ENCODE results near the gene IL7R. TPM values are rescaled to one million over a fixed set of nuclear protein-coding genes. Genes with fewer than 3 reads are reported as not detected.

IL7R gene
- total and polyA plus RNA-seq, 2 of the 4 experiments (the other 2 are of a cell fraction), result 40.7 to 71.7 TPM

- dilution Hi-C loops (cut with HindIII; ENCODE audit: low sequenced_read_pairs, unreplicated experiment) (no loop called here), in situ Hi-C loops (cut with MboI; ENCODE audit: low sequenced_read_pairs) (no loop called here), intact Hi-C loops (cut with micrococcal nuclease) (no loop called here)
- Histone ChIP-seq H4K20me1 (ENCODE audit: insufficient read depth, low read length) (no peaks in the 10 kb centered on the region), H3K27me3 (ENCODE audit: control insufficient read depth, insufficient read depth, low read length) (no peaks in the 10 kb centered on the region), H4K5ac (ENCODE audit: low read depth, low read length) (no peak overlapping the region), H3K4ac (ENCODE audit: low read depth, low read length) (no peak overlapping the region), H3K14ac (replicated peaks; ENCODE audit: low read depth, low read length) (no peak overlapping the region), H3K4me2 (ENCODE audit: low read depth, low read length) (no peak overlapping the region), H3K23ac (ENCODE audit: low read depth, low read length) (no peak overlapping the region), H3K9me1 (ENCODE audit: insufficient read depth, low read length) (no peaks in the 10 kb centered on the region), H3K79me1 (ENCODE audit: low read depth in 1 of 2, low read length in 2 of 2) (no peaks in the 10 kb centered on the region), H3K56ac (ENCODE audit: extremely low read depth, insufficient read depth, low read length) (no peak overlapping the region), H3K9ac (ENCODE audit: low read depth, low read length) (no peak overlapping the region), H3K4me1 (ENCODE audit: control insufficient read depth, insufficient read depth, low read length) (peaks cover 8% of the 10 kb centered on the region), H2AFZ (replicated peaks; ENCODE audit: low read length, poor library complexity) (no peak overlapping the region), H4K91ac (ENCODE audit: insufficient read depth, low read depth, low read length) (no peak overlapping the region), H2BK15ac (ENCODE audit: low read depth, low read length) (no peak overlapping the region), H2AK9ac (replicated peaks; ENCODE audit: low read depth, low read length, poor library complexity) (no peak overlapping the region), H2BK20ac (ENCODE audit: low read depth, low read length) (no peak overlapping the region), H3K9me3 (ENCODE audit: control insufficient read depth, insufficient read depth, low read length) (no peaks in the 10 kb centered on the region), H2BK120ac (ENCODE audit: low read depth, low read length) (no peak overlapping the region), H3K4me3 (ENCODE audit: insufficient read depth, low read depth, low read length) (no peak overlapping the region), H4K8ac (ENCODE audit: low read depth in 2 of 2, low read length in 2 of 2) (no peak overlapping the region), H3K18ac (ENCODE audit: low read depth, low read length) (no peak overlapping the region), H2BK5ac (ENCODE audit: low read depth, low read length, poor library complexity, severe bottlenecking) (no peak overlapping the region), H3K27ac (ENCODE audit: insufficient read depth, low read length) (no peak overlapping the region), H2AK5ac (ENCODE audit: low read depth, low read length) (no peak overlapping the region), H3K36me3 (ENCODE audit: control insufficient read depth, insufficient read depth, low read length) (no peaks in the 10 kb centered on the region)
- no CpG with 5 or more reads among the region's 5 CpGs for WGBS, 2 experiments (ENCODE audit: extremely low coverage in 2 of 2, insufficient read length in 1 of 2)
- BruUV-seq (replicated peaks), result no TSS peak
- DNase-seq, result no peak
- no peak for ATAC-seq (ENCODE audit: low read depth)
- CTCF ChIA-PET, result interaction anchor here (0.5 to 0.7 kb wide), 2 partner anchors 8 to 113 kb away, joined by 3 to 7 read pairs; no protein-coding TSS in a partner anchor
- TF ChIP-seq MXI1 (IDR thresholded peaks at IDR 0.05; ENCODE audit: borderline replicate concordance, low read depth, low read length) (no peak), CHD1 (IDR thresholded peaks at IDR 0.05; ENCODE audit: low read depth, low read length) (no peak), ELK1 (IDR thresholded peaks at IDR 0.05; ENCODE audit: borderline replicate concordance, low read depth, low read length) (no peak), SMC3 (IDR thresholded peaks at IDR 0.05; ENCODE audit: low read depth, low read length) (no peak), RFX5 (IDR thresholded peaks at IDR 0.05; ENCODE audit: low read depth, low read length) (no peak), CEBPB (IDR thresholded peaks at IDR 0.05; ENCODE audit: low read depth, low read length) (no peak), FOS (IDR thresholded peaks at IDR 0.05; ENCODE audit: low read depth, low read length) (no peak), RAD21 (IDR thresholded peaks at IDR 0.05; ENCODE audit: low read length) (no peak), MAZ (IDR thresholded peaks at IDR 0.05; ENCODE audit: borderline replicate concordance, low read depth, low read length) (no peak), POLR2A (IDR thresholded peaks at IDR 0.05; ENCODE audit: low read depth, low read length) (no peak)
- POLR2A ChIA-PET (ENCODE audit: unreplicated experiment), result no interaction called here
Measured at GRCh38 chr5:35894131-35894530, 37.4 kb downstream of the IL7R start.
